ENCODE data around the gene PSMD6. TPM values are rescaled to one million over a fixed set of nuclear protein-coding genes. Genes with fewer than 3 reads are reported as not detected.

Gene PSMD6
- total RNA-seq, 1 experiment from 2014 or later = 40.6 TPM

DNA sequence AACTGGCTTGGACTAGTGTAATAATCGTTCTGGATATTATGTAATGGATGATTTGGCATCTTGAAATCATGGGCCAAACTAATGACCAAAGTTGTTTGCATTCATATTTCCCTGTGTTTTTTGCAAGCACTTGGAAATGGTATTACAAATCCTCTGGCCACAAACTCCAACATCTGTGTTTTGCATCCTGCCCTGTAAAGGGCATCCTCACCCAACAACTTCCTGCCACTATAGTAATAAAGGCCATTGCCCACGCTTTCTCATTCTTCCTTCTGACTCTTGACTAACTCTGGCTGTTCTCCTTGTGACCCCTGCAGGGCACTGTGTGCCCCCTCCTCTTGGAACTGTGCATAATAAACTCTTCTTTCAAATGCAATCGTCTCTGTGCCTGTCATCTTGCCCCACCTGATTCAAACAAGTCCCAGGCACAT lies 25.4 kb upstream of the PSMD6 start:
- DNase-seq (ENCODE audit: low read depth) = no peak
- in situ Hi-C loops (cut with HindIII; ENCODE audit: low pct_unique_long_range_greater_than_20kb, low sequenced_read_pairs) = loop anchor here (25.0 kb wide), 1 partner anchor 414 kb away; no protein-coding TSS in a partner anchor

DNA sequence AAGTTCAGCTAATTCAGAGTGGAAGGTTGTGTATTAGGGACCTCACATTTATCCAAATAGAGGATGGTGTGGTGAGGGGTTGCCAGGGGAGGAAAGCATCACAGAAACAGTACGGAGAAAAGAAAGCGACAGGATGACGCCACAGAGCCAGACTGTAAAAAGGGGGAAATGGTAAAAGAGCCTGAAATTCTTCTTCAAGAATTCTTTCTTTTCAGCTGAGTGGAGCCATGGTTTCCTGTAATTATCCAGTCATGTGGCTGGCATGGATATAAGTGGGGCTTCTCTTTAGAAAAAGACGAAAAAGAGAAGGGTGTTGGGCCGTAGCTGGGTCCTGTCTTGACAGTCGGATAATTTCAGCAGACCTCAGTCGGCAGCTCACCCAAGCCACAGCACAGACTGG lies 24.5 kb upstream of the PSMD6 start:
- in situ Hi-C loops (cut with HindIII; ENCODE audit: low pct_unique_long_range_greater_than_20kb, low sequenced_read_pairs) = loop anchor here (25.0 kb wide), 1 partner anchor 415 kb away; no protein-coding TSS in a partner anchor
- DNase-seq (ENCODE audit: low read depth) = no peak

DNA sequence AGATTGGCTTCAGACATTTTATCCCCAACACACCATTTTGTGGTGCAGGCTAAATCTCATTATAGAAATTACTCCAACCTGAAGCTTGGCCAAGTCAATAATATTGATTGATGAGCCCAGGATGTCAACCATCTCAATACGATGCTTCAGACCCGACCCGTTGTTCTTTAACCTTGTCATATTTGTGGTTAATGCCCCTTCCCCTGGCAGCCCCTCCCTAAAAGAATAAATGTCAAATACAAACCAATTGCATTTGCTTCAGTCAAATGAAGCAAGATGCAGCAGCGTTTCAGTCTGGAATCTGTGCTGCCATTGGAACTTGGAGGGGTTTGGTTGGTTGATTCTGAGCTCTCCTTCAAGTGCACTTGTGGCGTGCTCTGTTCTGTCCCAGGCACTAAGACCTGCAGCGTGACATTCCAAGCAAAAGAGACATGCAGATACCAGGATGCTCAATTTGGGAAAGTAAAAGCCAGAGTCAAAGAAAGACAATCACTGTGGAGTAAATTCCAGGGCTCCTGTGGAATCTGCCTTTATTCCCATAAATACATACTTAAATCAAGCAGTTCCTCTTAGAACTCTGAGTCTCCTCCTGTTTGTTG lies 23.8 kb upstream of the PSMD6 start:
- in situ Hi-C loops (cut with HindIII; ENCODE audit: low pct_unique_long_range_greater_than_20kb, low sequenced_read_pairs) = loop anchor here (25.0 kb wide), 1 partner anchor 415 kb away; no protein-coding TSS in a partner anchor
- no peak for DNase-seq (ENCODE audit: low read depth)

DNA sequence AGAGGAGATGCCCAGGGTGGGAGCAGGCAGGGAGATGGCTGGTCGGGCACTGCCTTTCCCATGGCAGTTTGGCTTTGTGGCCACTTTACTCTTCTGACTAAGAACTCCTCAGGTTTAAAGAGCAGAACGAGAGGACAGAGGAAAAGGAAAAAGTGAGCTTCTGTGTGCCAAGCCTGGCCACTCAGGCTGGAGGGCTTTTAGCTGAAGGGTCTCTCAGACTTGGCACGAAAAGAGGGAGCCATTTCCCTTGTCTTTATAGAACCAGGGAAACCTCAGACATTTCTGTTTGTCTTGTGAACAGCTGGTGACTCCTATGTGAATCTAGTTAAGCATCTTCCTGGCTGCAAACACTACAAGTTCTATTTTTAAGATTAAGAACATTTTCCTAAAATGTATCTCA lies 23.3 kb upstream of the PSMD6 start:
- in situ Hi-C loops (cut with HindIII; ENCODE audit: low pct_unique_long_range_greater_than_20kb, low sequenced_read_pairs) = loop anchor here (25.0 kb wide), 1 partner anchor 416 kb away; no protein-coding TSS in a partner anchor

DNA sequence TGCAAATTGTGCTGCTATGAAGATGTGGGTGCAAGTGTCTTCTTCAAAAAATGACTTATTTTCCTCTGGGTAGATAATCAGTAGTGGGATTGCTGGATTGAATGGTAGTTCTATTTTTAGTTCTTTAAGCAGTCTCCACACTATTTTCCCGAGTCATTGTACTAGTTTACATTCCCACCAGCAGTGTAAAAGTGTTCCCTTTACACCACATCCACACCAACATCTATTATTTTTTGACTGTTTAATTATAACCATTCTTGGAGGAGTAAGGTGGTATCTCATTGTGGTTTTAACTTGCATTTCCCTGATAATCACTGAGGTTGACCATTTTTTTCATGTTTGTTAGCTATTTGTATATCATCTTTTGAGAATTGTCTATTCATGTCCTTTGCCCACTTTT lies 19.7 kb upstream of the PSMD6 start:
- in situ Hi-C loops (cut with HindIII; ENCODE audit: low pct_unique_long_range_greater_than_20kb, low sequenced_read_pairs) = loop anchor here (25.0 kb wide), 1 partner anchor 419 kb away; no protein-coding TSS in a partner anchor
- no peak for DNase-seq (ENCODE audit: low read depth)

More for the DNA sequence above, 23.3 kb upstream of the PSMD6 start:
- DNase-seq (ENCODE audit: low read depth) = no peak

DNA sequence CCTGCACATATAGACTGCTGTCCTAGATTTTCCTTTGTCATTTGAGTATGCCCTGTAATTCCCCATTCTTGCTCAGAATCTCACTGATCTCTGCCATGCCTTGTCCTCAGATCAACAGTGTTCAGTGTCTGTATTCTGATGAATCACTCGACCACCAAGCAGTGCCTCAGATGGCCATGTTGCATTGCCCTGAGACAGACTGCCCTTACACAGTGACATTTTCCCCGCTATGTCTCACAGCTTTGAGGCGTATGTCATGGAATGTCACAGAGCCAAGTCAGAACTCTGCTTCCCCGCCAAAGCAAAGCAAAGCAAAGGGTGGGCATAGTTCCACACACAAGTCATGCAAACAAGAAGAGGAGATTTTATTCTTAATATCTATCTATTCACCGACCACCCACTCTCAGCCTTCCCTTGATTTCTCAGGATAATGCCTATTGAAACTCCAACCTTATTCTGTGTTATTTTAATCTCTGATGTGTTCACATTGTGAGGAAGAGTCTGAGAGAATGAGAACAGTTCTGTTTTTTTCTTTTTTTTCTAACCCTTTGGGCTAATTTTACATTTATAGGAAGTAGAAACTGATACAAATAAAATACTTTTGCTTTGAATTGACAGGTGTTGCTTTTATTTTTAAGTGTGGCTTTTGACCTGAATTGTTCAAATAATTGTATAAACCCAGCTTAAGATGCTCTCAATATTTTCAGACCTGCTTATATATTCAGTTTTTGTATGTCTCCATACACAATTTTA lies 16.9 kb upstream of the PSMD6 start:
- in situ Hi-C loops (cut with HindIII; ENCODE audit: low pct_unique_long_range_greater_than_20kb, low sequenced_read_pairs) = loop anchor here (25.0 kb wide), 1 partner anchor 422 kb away; no protein-coding TSS in a partner anchor
- no peak for DNase-seq (ENCODE audit: low read depth)

DNA sequence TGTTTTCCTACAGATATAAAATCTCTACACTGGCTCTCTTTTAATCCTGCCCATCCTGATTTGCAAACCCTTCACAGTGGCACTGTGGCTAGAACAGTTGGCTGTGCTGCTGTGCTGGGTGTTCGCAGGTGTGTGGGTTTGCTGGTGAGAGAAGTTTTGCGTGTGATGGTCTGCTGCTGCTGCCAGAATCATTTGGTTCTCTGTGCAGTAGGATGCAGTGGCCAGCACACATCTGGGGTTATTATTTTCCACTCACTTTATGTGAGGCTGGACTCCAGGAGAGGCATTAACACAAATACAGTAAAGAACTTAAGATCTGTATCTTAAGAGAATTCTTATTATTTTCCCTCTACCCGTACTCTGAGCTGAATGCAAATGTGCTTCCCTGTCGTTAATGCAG lies 16.0 kb upstream of the PSMD6 start:
- in situ Hi-C loops (cut with HindIII; ENCODE audit: low pct_unique_long_range_greater_than_20kb, low sequenced_read_pairs) = loop anchor here (25.0 kb wide), 1 partner anchor 423 kb away; no protein-coding TSS in a partner anchor
- DNase-seq (ENCODE audit: low read depth) = no peak

DNA sequence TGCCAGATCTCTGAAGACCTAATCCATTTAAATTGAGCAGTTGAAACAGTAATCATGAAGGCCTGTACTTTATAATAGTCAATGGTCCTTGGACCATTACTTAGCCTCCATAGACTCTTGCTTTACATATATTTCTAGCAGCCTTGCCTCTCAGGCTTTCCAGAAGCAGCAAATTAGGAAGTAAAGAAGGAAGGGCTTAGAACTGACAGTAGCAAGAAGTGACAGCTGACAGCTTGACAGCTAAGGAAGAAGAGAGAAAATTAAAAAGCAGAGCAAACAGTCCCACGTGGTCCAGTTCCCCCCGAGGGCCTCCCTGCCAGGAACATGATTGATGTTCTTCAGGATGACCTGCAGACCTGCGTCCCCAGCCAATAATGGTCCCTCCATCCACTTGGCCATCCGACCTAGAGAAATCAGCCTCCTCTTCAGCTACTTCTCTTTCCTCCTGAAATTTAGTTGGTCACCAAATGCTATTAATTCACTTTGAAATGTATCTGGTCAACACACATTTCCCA lies 15.0 kb upstream of the PSMD6 start:
- DNase-seq (ENCODE audit: low read depth) = no peak
- in situ Hi-C loops (cut with HindIII; ENCODE audit: low pct_unique_long_range_greater_than_20kb, low sequenced_read_pairs) = loop anchor here (25.0 kb wide), 1 partner anchor 424 kb away; no protein-coding TSS in a partner anchor

DNA sequence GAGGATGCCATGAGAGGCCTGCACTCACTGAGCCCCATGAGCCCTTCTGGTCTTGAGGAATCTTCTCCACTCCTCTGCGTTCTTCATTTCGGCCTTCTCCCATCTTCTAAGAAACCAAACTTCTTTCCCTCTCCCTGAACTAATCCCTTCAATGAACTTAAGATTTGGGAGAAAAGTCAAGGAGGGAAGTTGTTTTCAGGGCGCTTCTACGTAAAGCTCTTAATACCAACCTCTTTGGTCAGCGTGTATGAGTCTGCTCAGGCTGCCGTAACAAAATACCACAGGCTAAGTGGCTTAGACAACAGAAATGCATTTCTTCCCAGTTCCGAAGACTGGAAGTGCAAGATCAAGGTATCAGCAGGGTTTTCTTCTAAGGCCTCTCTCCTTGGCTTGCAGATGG lies 13.8 kb upstream of the PSMD6 start:
- in situ Hi-C loops (cut with HindIII; ENCODE audit: low pct_unique_long_range_greater_than_20kb, low sequenced_read_pairs) = loop anchor here (25.0 kb wide), 1 partner anchor 425 kb away; no protein-coding TSS in a partner anchor
- DNase-seq (ENCODE audit: low read depth) = no peak

DNA sequence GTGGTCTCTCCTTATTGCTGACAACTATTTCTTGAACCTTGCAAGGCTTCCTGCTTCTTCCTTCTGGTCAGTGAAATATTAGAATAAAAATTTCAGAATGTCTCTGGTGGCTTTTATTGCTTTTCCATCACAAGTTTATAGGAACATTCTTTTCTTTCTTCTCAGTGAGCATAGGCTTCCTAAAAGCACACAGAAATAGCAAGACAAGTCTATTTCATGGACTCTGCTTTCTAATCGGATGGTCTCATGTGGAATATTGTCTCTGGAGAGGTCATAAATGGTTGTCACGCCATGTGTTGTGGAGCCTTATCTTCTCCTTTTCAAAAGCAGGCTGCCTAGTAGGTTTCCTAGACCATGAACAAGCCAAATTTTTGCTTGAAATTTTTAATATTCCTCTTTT lies 9.8 kb upstream of the PSMD6 start:
- in situ Hi-C loops (cut with HindIII; ENCODE audit: low pct_unique_long_range_greater_than_20kb, low sequenced_read_pairs) = loop anchor here (25.0 kb wide), 1 partner anchor 429 kb away; no protein-coding TSS in a partner anchor
- DNase-seq (ENCODE audit: low read depth) = no peak

DNA sequence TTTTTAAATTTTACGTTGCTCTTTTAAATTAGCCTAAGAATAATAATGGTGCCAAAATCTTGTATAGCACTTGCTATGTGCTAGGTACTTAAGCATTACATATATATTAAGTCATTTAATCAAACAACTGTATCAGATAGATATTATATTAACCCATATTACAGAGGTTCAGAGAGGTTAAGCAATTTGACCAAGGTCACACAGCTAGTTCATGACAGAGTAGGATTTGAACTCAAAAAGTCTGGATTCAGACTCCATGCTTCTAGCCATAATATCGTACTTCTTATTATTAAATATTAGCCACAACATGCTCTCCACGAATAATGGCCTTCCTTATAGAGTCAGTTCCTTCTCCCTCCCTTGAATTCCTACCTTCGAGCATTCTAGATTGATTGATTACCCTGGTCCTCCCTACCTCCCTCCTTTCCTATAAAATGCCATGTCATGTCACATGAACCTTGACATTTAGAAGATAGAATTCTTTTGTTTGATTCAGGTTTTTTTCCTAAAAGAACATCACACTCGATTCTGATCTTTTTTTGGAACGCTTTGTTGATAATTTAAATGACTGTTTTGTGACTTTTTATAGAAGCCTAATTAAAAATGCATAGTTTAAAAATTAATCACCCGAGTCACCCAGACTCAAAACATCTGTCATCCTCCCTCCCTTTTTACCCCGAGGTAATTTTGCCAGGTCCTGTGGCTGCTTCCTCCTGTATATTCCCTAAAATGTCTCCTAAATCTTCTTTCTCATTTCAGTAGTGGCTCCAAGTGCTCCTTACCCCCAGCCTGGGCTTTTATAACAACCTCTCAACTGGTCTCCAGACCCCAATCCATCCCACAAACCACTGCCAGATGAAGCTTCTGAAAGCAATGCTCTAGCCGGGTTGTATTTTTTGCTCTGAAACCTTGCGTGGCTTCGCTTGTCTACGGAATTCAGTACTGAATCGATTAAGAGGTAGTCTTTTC lies 8.5 kb upstream of the PSMD6 start:
- peak; percentile 64 for DNase-seq (ENCODE audit: low read depth)
- in situ Hi-C loops (cut with HindIII; ENCODE audit: low pct_unique_long_range_greater_than_20kb, low sequenced_read_pairs) = loop anchor here (25.0 kb wide), 1 partner anchor 430 kb away; no protein-coding TSS in a partner anchor

DNA sequence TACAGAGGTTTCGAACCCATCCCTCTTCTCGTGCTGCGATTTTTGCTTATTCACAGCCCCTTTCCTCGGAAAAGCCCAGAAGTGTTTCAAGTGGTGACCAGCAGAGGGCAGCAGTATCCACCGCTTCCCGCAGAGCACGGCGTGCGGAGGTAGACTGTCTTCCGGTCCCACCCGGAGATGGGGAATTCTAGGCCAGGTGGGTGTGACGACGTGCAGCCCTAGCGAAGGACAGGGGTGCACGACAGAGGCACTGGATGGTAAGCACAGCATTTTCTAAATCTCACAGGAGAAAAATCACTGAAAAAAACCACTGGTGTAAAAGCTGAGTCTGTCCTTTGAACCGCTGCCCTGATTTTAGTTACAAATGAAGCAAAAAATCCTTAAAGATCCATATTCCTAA lies 7.4 kb upstream of the PSMD6 start:
- DNase-seq (ENCODE audit: low read depth) = peak; percentile 70

DNA sequence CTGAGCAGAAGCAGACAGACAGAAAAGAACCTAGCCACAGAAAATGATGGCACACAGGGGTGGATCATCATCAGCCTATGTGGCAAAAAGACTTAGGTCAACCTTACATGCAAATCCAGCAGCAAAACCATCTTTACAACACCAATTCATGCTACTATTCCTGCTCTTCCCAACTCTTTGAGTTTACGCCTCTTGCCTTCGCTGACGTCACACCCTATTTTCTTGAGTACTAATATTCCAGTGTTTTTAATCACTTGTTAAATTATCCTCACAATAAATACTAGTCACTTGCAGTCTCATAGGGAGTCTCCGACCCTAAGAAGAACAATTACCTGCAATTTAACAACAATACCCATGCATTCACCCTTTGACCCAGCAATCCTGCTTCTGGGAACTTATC lies 6.0 kb upstream of the PSMD6 start:
- in situ Hi-C loops (cut with HindIII; ENCODE audit: low pct_unique_long_range_greater_than_20kb, low sequenced_read_pairs) = loop anchor here (25.0 kb wide), 1 partner anchor 433 kb away; no protein-coding TSS in a partner anchor
- no peak for DNase-seq (ENCODE audit: low read depth)

More for the DNA sequence above, 7.4 kb upstream of the PSMD6 start:
- in situ Hi-C loops (cut with HindIII; ENCODE audit: low pct_unique_long_range_greater_than_20kb, low sequenced_read_pairs) = loop anchor here (25.0 kb wide), 1 partner anchor 432 kb away; no protein-coding TSS in a partner anchor

DNA sequence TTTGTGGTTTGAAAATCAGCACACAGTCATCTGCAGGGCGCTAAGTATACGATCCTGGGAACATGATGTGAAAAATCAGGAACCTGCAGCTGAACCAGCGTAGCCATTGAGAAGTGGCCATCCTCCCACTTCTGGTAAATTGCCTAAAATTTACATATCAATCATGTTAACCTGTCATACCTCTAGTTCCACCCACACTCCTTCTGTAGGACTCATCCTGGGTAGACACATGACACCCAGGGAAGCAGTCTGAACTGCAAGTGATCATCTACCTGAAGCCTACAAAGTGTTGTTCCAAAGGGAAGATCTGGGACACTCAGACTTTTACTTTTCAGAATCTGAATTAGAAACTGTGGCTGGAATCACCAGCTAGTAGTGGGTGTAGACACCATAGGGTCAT lies 5.5 kb upstream of the PSMD6 start:
- DNase-seq (ENCODE audit: low read depth) = no peak
- in situ Hi-C loops (cut with HindIII; ENCODE audit: low pct_unique_long_range_greater_than_20kb, low sequenced_read_pairs) = loop anchor here (25.0 kb wide), 1 partner anchor 434 kb away; no protein-coding TSS in a partner anchor

DNA sequence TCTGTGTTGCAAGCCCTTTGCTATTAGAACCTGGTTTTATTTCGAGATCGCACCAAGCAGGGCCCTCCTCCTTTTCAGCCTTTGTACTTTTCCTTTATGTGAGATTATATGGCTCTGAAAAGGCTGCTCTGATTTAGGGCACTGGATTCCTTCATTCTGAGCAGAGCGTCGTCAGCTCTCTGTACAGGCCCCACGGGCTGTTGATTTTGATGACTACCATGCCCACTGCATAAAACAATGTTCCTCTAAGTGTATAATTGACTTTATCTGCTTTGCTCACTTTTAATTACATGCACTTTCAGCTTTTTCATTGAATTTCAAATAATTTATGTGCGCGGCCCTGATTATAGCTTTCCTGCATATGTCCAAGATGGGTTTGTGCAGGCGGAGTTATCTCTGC lies 4.4 kb upstream of the PSMD6 start:
- in situ Hi-C loops (cut with HindIII; ENCODE audit: low pct_unique_long_range_greater_than_20kb, low sequenced_read_pairs) = loop anchor here (25.0 kb wide), 1 partner anchor 435 kb away; no protein-coding TSS in a partner anchor
- DNase-seq (ENCODE audit: low read depth) = no peak

DNA sequence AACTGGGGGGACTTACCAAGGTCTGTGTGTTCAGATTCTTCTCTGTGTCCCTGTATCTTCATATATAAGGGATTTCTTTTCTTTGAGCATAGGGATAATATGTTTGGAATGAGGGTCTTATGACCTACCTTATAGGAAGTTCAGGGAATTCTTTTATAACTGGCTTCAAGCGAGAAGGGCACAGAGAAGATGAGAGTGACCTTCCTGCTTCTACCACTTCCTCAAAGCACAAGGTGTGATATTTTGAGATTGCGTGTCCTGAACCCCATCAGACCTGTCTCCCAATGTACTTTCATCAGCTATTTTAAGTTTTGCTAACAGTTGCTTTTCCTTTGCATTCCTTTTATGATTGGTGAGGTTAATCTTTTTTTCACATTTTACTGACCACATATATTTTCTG lies 3.1 kb upstream of the PSMD6 start:
- in situ Hi-C loops (cut with HindIII; ENCODE audit: low pct_unique_long_range_greater_than_20kb, low sequenced_read_pairs) = loop anchor here (25.0 kb wide), 1 partner anchor 436 kb away; no protein-coding TSS in a partner anchor
- DNase-seq (ENCODE audit: low read depth) = no peak

DNA sequence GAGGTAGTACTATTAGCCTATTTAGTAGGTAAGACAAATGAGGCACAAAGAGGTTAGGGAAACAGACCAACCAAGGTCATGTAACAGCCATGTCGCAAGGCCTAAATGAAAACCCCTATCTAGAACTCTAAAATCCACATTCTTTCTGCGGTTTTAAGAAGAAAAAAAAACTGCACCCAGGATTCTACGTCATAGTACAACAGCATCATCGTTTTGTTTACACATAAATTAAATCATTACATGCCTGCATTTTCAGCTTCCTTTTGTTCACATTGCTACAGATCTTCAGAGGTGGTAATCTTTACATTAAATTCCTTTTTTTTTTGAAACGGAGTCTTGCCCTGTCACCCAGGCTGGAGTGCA lies 548 bp upstream of the PSMD6 start:
- in situ Hi-C loops (cut with HindIII; ENCODE audit: low pct_unique_long_range_greater_than_20kb, low sequenced_read_pairs) = no loop called here
- no peak for DNase-seq (ENCODE audit: low read depth)
